ENCODE measurements around the gene DNAI4.
"Not testable (repeated sequence)": the region's sequence is repeated elsewhere in the genome, so short reads cannot be mapped to it uniquely, and the experiment has no call there.

Gene DNAI4

GRCh38 chr1:66924756-66925557 lies at the start of gene DNAI4, which contains the start of gene MIER1:
DNAI4 (minus strand) TSS chr1:66924856; CDS start chr1:66924831, 25 bp downstream.
MIER1 (plus strand) TSS chr1:66924990; CDS start chr1:66925029, 39 bp downstream.
- Histone ChIP-seq H3K4me1 (ENCODE audit: control insufficient read depth, insufficient read depth, low read length) (peaks cover 11% of the 10 kb centered on the region), H3K36me3 (ENCODE audit: control insufficient read depth in 2 of 2, insufficient read depth in 2 of 2, low read length in 2 of 2) (peaks cover 0 to 2% of the 10 kb centered on the region in 2 donors), H3K9me3 (ENCODE audit: control insufficient read depth in 2 of 2, low read length in 2 of 2) (no peaks in the 10 kb centered on the region), H3K4me3 (ENCODE audit: low read length in 2 of 2) (peak within 1 kb of the TSS; percentile 92 to 94), H3K27me3 (ENCODE audit: control insufficient read depth in 1 of 2, insufficient read depth in 2 of 2, low read length in 2 of 2) (no peaks in the 10 kb centered on the region), H3K27ac (ENCODE audit: low read length) (peak within 1 kb of the TSS; percentile 84), H3K9ac (ENCODE audit: low read length in 2 of 2) (peak within 1 kb of the TSS; percentile 90)

- no peak overlapping the region for H3K9ac ChIP-seq (ENCODE audit: low read length in 2 of 2)
- H3K36me3 ChIP-seq (ENCODE audit: control insufficient read depth in 2 of 2, insufficient read depth in 2 of 2, low read length in 2 of 2), result peaks cover 4 to 34% of the 10 kb centered on the region in 2 donors
- H3K27me3 ChIP-seq (ENCODE audit: control insufficient read depth in 1 of 2, insufficient read depth in 2 of 2, low read length in 2 of 2), result no peaks in the 10 kb centered on the region
- H3K4me3 ChIP-seq (ENCODE audit: low read length in 2 of 2), result no peak overlapping the region
- H3K9me3 ChIP-seq (ENCODE audit: control insufficient read depth in 2 of 2, low read length in 2 of 2), result no peaks in the 10 kb centered on the region
- no peak overlapping the region for H3K27ac ChIP-seq (ENCODE audit: low read length)
- H3K4me1 ChIP-seq (ENCODE audit: control insufficient read depth, insufficient read depth, low read length), result no peaks in the 10 kb centered on the region
Observed at GRCh38 chr1:66968574-66968973, 43.9 kb upstream of the DNAI4 start.

- not testable (repeated sequence) for H3K9ac ChIP-seq (ENCODE audit: low read length in 2 of 2); H3K27ac ChIP-seq (ENCODE audit: low read length); H3K4me3 ChIP-seq (ENCODE audit: low read length in 2 of 2); H3K9me3 ChIP-seq (ENCODE audit: control insufficient read depth in 2 of 2, low read length in 2 of 2); H3K27me3 ChIP-seq (ENCODE audit: control insufficient read depth in 1 of 2, insufficient read depth in 2 of 2, low read length in 2 of 2); H3K4me1 ChIP-seq (ENCODE audit: control insufficient read depth, insufficient read depth, low read length)
- peaks cover 4 to 41% of the 10 kb centered on the region in 2 donors for H3K36me3 ChIP-seq (ENCODE audit: control insufficient read depth in 2 of 2, insufficient read depth in 2 of 2, low read length in 2 of 2)
Observed at GRCh38 chr1:66966188-66966873, 41.7 kb upstream of the DNAI4 start.

GRCh38 chr1:66957938-66958337 lies 33.3 kb upstream of the DNAI4 start:
- no peaks in the 10 kb centered on the region for H3K4me1 ChIP-seq (ENCODE audit: control insufficient read depth, insufficient read depth, low read length)
- no peak overlapping the region for H3K4me3 ChIP-seq (ENCODE audit: low read length in 2 of 2)
- H3K27me3 ChIP-seq (ENCODE audit: control insufficient read depth in 1 of 2, insufficient read depth in 2 of 2, low read length in 2 of 2), result no peaks in the 10 kb centered on the region
- no peak overlapping the region for H3K27ac ChIP-seq (ENCODE audit: low read length)
- peaks cover 4 to 30% of the 10 kb centered on the region in 2 donors for H3K36me3 ChIP-seq (ENCODE audit: control insufficient read depth in 2 of 2, insufficient read depth in 2 of 2, low read length in 2 of 2)
- no peaks in the 10 kb centered on the region for H3K9me3 ChIP-seq (ENCODE audit: control insufficient read depth in 2 of 2, low read length in 2 of 2)
- no peak overlapping the region for H3K9ac ChIP-seq (ENCODE audit: low read length in 2 of 2)

GRCh38 chr1:66954208-66954607 lies 29.6 kb upstream of the DNAI4 start:
- no peak overlapping the region for H3K27ac ChIP-seq (ENCODE audit: low read length)
- no peak overlapping the region for H3K9ac ChIP-seq (ENCODE audit: low read length in 2 of 2)
- H3K36me3 ChIP-seq (ENCODE audit: control insufficient read depth in 2 of 2, insufficient read depth in 2 of 2, low read length in 2 of 2), result peaks cover 7 to 22% of the 10 kb centered on the region in 2 donors
- H3K27me3 ChIP-seq (ENCODE audit: control insufficient read depth in 1 of 2, insufficient read depth in 2 of 2, low read length in 2 of 2), result no peaks in the 10 kb centered on the region
- no peaks in the 10 kb centered on the region for H3K4me1 ChIP-seq (ENCODE audit: control insufficient read depth, insufficient read depth, low read length)
- no peak overlapping the region for H3K4me3 ChIP-seq (ENCODE audit: low read length in 2 of 2)
- no peaks in the 10 kb centered on the region for H3K9me3 ChIP-seq (ENCODE audit: control insufficient read depth in 2 of 2, low read length in 2 of 2)

- Histone ChIP-seq H3K27ac (ENCODE audit: low read length) (no peak overlapping the region), H3K27me3 (ENCODE audit: control insufficient read depth in 1 of 2, insufficient read depth in 2 of 2, low read length in 2 of 2) (no peaks in the 10 kb centered on the region), H3K36me3 (ENCODE audit: control insufficient read depth in 2 of 2, insufficient read depth in 2 of 2, low read length in 2 of 2) (peaks cover 23 to 26% of the 10 kb centered on the region in 2 donors), H3K4me1 (ENCODE audit: control insufficient read depth, insufficient read depth, low read length) (no peaks in the 10 kb centered on the region), H3K9me3 (ENCODE audit: control insufficient read depth in 2 of 2, low read length in 2 of 2) (no peaks in the 10 kb centered on the region), H3K4me3 (ENCODE audit: low read length in 2 of 2) (no peak overlapping the region), H3K9ac (ENCODE audit: low read length in 2 of 2) (no peak overlapping the region)
Observed at GRCh38 chr1:66951513-66951912, 26.9 kb upstream of the DNAI4 start.

- no peaks in the 10 kb centered on the region for H3K4me1 ChIP-seq (ENCODE audit: control insufficient read depth, insufficient read depth, low read length)
- H3K27me3 ChIP-seq (ENCODE audit: control insufficient read depth in 1 of 2, insufficient read depth in 2 of 2, low read length in 2 of 2), result no peaks in the 10 kb centered on the region
- no peaks in the 10 kb centered on the region for H3K9me3 ChIP-seq (ENCODE audit: control insufficient read depth in 2 of 2, low read length in 2 of 2)
- H3K4me3 ChIP-seq (ENCODE audit: low read length in 2 of 2), result no peak overlapping the region
- no peak overlapping the region for H3K27ac ChIP-seq (ENCODE audit: low read length)
- no peak overlapping the region for H3K9ac ChIP-seq (ENCODE audit: low read length in 2 of 2)
- H3K36me3 ChIP-seq (ENCODE audit: control insufficient read depth in 2 of 2, insufficient read depth in 2 of 2, low read length in 2 of 2), result peaks cover 17 to 23% of the 10 kb centered on the region in 2 donors
Observed at GRCh38 chr1:66947267-66947666, 22.6 kb upstream of the DNAI4 start.

GRCh38 chr1:66945316-66945715 lies 20.7 kb upstream of the DNAI4 start:
- Histone ChIP-seq H3K4me1 (ENCODE audit: control insufficient read depth, insufficient read depth, low read length) (no peaks in the 10 kb centered on the region), H3K9ac (ENCODE audit: low read length in 2 of 2) (no peak overlapping the region), H3K9me3 (ENCODE audit: control insufficient read depth in 2 of 2, low read length in 2 of 2) (no peaks in the 10 kb centered on the region), H3K27me3 (ENCODE audit: control insufficient read depth in 1 of 2, insufficient read depth in 2 of 2, low read length in 2 of 2) (no peaks in the 10 kb centered on the region), H3K27ac (ENCODE audit: low read length) (no peak overlapping the region), H3K36me3 (ENCODE audit: control insufficient read depth in 2 of 2, insufficient read depth in 2 of 2, low read length in 2 of 2) (peaks cover 14 to 16% of the 10 kb centered on the region in 2 donors), H3K4me3 (ENCODE audit: low read length in 2 of 2) (no peak overlapping the region)

GRCh38 chr1:66944330-66945274 lies 19.9 kb upstream of the DNAI4 start:
- Histone ChIP-seq H3K9me3 (ENCODE audit: control insufficient read depth in 2 of 2, low read length in 2 of 2) (no peaks in the 10 kb centered on the region), H3K27me3 (ENCODE audit: control insufficient read depth in 1 of 2, insufficient read depth in 2 of 2, low read length in 2 of 2) (no peaks in the 10 kb centered on the region), H3K4me3 (ENCODE audit: low read length in 2 of 2) (no peak overlapping the region), H3K36me3 (ENCODE audit: control insufficient read depth in 2 of 2, insufficient read depth in 2 of 2, low read length in 2 of 2) (peaks cover 14 to 16% of the 10 kb centered on the region in 2 donors), H3K27ac (ENCODE audit: low read length) (no peak overlapping the region), H3K9ac (ENCODE audit: low read length in 2 of 2) (no peak overlapping the region), H3K4me1 (ENCODE audit: control insufficient read depth, insufficient read depth, low read length) (no peaks in the 10 kb centered on the region)

GRCh38 chr1:66943361-66943969 lies 18.8 kb upstream of the DNAI4 start:
- Histone ChIP-seq H3K4me3 (ENCODE audit: low read length in 2 of 2) (no peak overlapping the region), H3K27ac (ENCODE audit: low read length) (no peak overlapping the region), H3K9ac (ENCODE audit: low read length in 2 of 2) (no peak overlapping the region), H3K4me1 (ENCODE audit: control insufficient read depth, insufficient read depth, low read length) (no peaks in the 10 kb centered on the region), H3K36me3 (ENCODE audit: control insufficient read depth in 2 of 2, insufficient read depth in 2 of 2, low read length in 2 of 2) (peaks cover 12% of the 10 kb centered on the region in 2 donors), H3K9me3 (ENCODE audit: control insufficient read depth in 2 of 2, low read length in 2 of 2) (no peaks in the 10 kb centered on the region), H3K27me3 (ENCODE audit: control insufficient read depth in 1 of 2, insufficient read depth in 2 of 2, low read length in 2 of 2) (no peaks in the 10 kb centered on the region)
